Endometrium (tissue), 2 donors: ENCODE data around the gene ZNF483.
"Not testable (repeated sequence)": the region's sequence is repeated elsewhere in the genome, so short reads cannot be mapped to it uniquely, and the experiment has no call there.

ENCODE experiments used
- FAIRE-seq: peaks from 2 replicates; lab custom pipeline; 2012; peaks lifted over from hg19 to GRCh38; lab: Jason Lieb, UNC
- donor health status: control.
- donor health status: control.

The ZNF483 gene

GRCh38 chr9:111542497-111543254 lies 17.7 kb downstream of the ZNF483 start:
- FAIRE-seq = no peak

DNA sequence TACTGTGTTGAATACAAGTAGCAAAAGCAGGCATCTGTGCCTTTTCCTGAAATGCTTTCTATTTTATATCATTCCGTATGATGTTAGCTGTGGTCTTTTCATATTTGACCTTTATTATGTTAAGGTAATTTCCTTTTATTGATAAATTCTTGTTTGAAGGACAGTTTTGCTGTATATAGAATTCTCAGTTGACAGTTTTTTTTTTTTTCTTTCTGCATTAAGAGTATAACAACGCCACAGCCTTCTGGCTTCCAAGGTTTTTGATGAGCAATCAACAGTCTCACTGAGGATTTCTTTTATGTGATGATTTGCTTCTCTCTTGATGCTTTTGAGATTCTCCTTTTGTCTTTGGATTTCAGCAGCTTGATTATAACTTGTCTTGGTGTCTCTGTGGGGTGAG lies 23.6 kb downstream of the ZNF483 start:
- no peak for FAIRE-seq

DNA sequence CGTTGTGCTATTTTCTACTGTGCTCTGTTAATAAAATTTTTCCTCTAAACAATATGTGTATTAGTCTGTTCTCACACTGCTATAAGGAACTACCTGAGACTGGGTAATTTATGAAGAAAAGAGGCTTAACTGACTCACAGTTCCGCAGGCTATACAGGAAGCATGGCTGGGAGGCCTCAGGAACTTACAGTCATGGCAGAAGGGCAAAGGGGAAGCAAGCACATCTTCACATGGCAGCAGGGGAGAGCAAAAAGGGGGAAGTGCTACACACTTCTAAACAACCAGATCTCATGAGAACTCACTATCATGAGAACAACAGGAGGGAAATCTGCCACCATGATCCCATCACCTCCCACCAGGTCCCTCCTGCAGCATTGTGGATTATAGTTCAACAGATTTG lies 30.4 kb downstream of the ZNF483 start:
- FAIRE-seq = not testable (repeated sequence)

DNA sequence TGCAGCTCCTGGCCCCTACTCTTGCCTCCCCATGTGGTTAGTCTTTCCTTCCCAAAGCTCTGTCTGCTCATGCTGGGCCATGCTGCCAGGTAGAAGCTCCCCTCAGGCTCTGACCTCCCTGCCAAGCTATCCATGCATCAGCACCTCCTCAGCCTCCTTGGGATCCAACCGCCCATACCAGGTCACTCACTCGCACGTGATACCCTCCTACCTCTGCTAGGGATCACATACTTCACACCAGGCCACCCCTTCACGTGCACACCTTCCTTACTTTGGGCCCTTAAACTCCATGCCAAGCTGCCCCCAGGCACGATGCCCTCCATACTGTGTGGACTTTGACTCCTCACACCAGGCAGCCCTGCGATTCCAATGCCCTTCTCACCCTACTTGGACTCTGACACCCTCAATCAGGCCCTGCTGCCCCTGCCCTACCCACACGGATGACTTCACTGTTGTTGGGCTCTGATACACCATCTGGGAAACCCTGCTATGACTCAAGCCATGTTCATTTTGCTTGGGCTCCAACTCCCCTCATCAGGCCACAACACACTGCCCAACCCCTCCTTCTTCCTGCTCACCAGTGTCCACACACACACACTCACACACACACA lies 34.1 kb downstream of the ZNF483 start:
- no peak for FAIRE-seq

DNA sequence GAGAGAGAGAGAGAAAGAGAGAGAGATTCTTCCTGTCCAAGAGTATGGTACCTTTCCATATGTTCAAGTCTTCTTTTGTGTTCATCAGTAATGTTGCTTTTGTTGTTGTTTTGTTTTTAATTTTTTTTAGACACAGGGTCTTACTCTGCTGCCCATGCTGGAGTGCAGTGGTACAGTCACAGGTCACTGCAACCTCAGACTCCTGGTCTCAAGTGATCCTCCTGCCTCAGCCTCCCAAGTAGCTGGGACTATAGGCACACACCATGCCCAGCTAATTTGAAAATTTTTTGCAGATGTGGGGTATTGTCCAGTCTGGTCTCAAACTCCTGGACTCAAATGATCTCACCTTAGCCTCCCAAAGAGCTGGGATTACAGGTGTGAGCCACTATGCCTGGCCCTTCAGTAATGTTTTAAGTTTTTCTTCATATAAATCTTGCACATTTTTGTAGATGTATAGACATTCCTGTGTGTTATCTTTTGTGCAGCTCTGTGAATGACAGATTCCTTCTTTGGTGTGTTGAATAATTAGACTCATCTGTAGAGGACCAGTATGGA lies 36.3 kb downstream of the ZNF483 start:
- no peak for FAIRE-seq

DNA sequence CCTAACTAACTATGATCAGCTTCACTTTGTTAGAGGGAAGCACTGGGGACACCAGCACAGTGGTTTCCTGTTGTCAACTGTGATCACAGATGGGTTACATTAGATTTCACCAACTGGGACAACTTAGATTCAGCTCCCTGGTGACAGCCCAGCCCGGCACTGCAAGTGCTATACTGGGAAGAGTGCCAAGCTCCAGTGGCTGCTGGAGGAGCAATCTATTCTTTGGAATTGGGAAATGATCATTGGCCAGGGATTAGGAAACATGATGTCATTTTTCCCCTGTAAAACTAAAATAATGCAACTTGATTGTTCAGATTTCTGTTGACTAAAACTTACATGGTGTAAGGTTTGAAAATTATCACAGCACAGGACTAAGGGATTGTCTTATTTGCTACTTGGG lies 41.3 kb downstream of the ZNF483 start:
- no peak for FAIRE-seq

DNA sequence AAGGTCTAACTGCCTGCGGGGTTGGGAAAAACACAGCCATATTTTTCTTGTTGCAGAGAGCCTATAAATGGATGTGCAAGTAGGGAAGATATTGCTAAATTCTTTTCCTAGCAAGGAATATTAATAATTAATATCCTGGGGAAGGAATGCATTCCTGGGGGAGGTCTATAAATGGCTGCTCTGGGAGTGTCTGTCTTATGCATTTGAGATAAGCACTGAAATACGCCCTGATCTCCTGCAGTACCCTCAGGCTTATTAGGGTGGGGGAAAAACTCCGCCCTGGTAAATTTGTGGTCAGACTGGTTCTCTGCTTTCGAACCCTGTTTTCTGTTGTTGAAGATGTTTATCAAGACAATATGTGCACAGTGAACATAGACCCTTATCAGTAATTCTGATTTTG lies 43.1 kb downstream of the ZNF483 start:
- FAIRE-seq = not testable (repeated sequence)

DNA sequence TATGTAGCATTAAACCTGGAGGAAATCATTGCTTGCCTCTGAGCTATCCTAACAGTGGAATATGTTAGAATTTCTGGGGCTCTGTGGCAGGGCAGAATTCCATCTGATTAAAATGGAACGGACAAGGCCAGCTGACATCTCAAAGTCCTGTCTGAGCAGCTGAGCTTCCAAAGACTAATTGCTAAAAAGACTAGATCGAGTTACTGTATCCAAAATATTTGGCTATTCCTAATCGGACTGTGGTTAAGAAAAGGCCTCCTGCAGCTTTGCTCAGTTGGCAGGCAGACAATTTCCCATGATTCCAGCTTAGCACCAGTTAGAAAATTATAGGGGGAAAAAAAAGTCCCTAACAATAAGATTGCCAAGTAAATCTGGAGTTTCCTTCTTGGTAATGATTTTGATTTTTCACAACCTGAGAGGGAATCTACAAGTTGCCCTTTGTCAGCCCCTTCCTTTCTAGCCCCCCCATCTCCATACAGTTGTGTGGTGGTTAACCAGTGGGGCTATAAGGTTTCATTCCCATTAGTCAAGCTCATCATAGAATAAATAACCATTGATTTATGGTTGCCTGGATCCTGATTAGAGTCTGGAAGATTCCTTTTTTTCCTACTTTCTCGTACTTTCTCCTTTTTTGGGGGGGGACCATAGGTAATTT lies 48.1 kb downstream of the ZNF483 start:
- no peak for FAIRE-seq

- FAIRE-seq = no peak
Measured at GRCh38 chr9:111582888-111583287, 57.9 kb downstream of the ZNF483 start.

- no peak for FAIRE-seq
Measured at GRCh38 chr9:111586378-111586777, 61.4 kb downstream of the ZNF483 start.

DNA sequence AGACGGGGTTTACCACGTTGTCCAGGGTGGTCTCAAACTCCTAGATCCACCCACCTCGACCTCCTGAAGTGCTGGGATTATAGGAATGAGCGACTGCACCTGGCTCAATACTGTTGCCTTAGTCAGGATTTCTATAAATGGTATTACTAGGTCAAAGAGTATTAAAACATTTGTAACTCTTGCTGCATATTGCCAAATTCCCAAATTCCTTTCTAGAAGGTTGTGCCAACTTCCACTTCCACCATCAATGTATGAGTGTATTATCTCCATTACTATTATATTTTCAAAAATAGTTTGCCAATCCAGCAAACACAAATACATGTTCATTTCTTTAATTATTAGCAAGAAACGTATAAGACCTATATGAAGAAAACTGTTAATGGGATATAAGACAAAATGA lies 63.9 kb downstream of the ZNF483 start:
- no peak for FAIRE-seq

- no peak for FAIRE-seq
Measured at GRCh38 chr9:111597852-111598732, 73.1 kb downstream of the ZNF483 start.

DNA sequence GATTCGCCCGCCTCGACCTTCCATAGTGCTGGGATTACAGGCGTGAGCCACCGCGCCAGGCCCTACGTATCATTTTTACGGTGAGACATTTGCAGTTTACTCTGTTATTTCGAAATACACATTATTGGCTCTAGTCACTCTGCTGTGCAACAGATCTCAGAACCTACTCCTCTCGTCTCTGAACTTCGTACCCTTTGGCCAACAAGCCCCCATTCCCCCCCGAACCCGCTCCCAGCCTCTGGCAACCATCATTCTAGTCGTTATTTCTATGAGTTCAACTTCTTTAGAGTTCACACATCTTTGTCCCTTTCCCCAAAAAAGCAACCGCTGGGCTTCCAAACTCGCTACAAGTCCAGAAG lies 73.7 kb downstream of the ZNF483 start:
- no peak for FAIRE-seq

GRCh38 chr9:111599092-111599954 lies 74.3 kb downstream of the ZNF483 start, which contains the start of gene PTGR1:
Gene PTGR1, minus strand, starts transcription at chr9:111599647. Its CDS starts 2,225 bp downstream, at chr9:111597422.
- FAIRE-seq = no peak

DNA sequence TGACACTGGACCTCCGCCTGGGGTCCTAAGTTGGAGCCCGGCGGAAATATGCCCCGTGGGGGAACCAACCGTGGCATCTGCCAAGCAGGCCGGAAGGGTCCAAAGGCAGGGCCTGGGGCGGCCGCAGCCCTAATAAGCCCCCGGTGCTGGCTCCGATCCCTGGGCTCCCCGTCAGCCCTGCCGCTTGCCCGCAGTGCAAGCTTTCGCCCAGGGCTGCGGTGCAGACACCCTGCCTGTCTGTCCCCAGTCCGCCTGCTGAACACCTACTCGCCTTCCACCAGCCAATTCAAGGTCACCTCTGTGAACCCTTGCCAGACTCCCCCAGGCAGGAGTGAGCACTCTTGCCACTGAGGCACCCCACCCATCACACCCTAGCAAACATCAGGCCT lies 75.0 kb downstream of the ZNF483 start:
- FAIRE-seq = no peak

DNA sequence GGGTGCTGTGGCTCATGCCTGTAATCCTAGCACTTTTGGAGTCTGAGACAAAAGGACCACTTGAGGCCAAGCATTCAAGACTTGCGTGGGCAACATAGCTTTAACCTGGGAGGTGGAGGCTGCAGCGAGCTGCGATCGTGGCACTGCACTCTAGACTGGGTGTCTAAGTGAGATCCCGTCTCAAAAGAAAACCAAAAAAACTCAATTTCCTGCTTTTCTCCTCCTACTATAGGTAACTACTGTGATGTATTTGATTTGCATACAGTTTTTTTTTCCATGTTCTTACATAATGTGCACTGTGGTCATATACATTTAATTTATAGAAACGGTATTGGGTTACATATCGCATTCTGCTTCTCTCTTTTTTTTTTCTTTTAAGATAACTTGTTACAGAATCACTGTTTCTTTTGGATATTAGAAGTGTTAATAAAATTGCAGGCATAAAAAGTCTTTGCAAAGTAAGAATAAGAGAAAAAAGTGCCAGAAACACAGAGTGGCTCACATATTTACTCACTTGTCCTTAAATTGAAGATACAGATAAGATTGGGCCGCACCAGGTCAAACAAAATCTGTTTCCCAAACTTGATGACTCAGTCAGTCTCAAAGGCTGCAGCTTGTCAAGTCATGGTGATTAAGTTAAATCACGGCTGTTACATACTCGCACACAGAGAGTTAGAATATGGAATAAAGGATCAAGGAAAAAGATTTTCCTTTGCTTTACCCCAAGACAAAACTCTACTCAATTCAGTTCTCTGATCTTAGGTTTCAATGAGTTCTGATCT lies 76.4 kb downstream of the ZNF483 start:
- FAIRE-seq = no peak

GRCh38 chr9:111603041-111603440 lies 78.1 kb downstream of the ZNF483 start:
- no peak for FAIRE-seq

DNA sequence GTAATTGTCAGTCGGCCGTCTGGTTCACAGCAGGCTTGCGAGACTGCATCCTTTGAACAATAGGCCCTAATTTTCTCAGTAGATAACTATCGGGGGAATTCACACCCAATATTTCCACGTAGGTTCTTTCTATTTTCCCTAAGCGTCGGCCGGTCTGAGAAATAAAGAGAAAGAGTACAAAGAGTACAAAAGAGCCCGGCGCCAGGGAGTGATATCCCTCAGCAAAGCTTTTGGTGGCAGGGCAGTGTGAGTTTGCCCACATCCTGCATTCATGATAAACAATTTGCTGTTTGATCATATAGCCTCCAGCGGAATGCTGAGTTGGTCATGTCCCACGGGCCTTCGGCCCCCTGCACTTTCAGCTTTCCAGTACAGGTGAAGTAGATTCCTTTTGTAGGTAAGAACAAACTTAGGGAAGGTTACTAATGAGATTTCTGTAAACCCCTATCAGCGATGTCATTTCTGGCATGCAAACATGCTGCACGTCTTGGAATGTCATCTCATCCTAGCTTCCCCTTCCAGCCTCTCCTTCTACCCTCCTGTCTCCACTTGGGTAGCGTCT lies 79.2 kb downstream of the ZNF483 start:
- FAIRE-seq = no peak

DNA sequence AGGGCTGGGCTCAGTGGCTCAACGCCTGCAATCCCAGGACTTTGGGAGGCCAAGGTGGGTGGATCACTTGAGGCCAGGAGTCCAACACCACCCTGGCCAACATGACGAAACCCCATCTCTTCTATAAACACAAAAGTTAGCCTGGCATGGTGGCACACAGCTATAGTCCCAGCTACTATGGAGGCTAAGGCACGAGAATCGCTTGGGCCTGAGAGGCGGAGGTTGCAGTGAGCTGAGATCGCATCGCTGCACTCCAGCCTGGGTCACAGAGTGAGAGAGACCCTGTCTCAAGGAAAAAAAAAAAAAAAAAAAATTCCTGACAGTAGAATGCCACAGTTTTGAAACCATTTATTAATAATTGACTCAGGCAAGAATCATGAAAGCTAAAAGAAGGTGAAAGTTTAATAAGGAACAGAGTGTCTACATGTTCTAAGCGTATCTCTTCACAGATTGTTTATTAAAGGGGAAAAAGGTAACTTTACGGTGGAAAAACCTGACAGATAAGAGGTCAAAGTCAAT lies 80.1 kb downstream of the ZNF483 start:
- no peak for FAIRE-seq

- no peak for FAIRE-seq
Measured at GRCh38 chr9:111610149-111610548, 85.2 kb downstream of the ZNF483 start.
